A673 (cell line): ENCODE measurements around the gene TSR3. TPM values are rescaled to one million over a fixed set of nuclear protein-coding genes. Genes with fewer than 3 reads are reported as not detected.

ENCODE experiments used
- BruUV-seq: library from RNA; stranded (reverse); fragments of 400-500 nt; replicated peaks from 2 replicates; lab custom pipeline; 2021; lab: Mats Ljungman, UMichigan
- CTCF ChIA-PET: fragments of 300-600 bp; sonication (Branson Sonifier 250); formaldehyde crosslinking; loops from one replicate; lab custom pipeline; 2022; ENCODE audit warnings: antibody characterized with exemption; lab: Charles Lee
- POLR2A ChIA-PET: fragments of 300-600 bp; sonication (Branson Sonifier 250); formaldehyde crosslinking; loops from one replicate; lab custom pipeline; 2022; ENCODE audit warnings: antibody characterized with exemption; ENCODE audit not compliant: low non-redundant PET; lab: Charles Lee
- DNase-seq: peaks from one replicate; pipeline ENCODE4 v3.0.0-alpha.2; 2015; ENCODE audit warnings: low spot score
- H3K27ac ChIP-seq: fragments of 200-600 bp; sonication (generic); 2 replicates; pipeline ENCODE4 v1.5.1; 2016; ENCODE audit warnings: mixed run types, low read depth, mild to moderate bottlenecking, mixed read lengths, antibody characterized with exemption, low read length; ENCODE audit not compliant: poor library complexity, severe bottlenecking
- H3K27me3 ChIP-seq: fragments of 200-600 bp; sonication (generic); replicated peaks from 2 replicates; pipeline ENCODE4 v1.6.1; 2017; ENCODE audit warnings: mixed run types, low read depth, mild to moderate bottlenecking, mixed read lengths, antibody characterized with exemption, low read length; ENCODE audit not compliant: insufficient read depth, poor library complexity
- H3K36me3 ChIP-seq: fragments of 200-600 bp; sonication (generic); 2 replicates; pipeline ENCODE4 v1.6.1; 2016; ENCODE audit warnings: mixed run types, mild to moderate bottlenecking, mixed read lengths, antibody characterized with exemption, low read length; ENCODE audit not compliant: insufficient read depth, poor library complexity, severe bottlenecking
- H3K4me1 ChIP-seq: fragments of 200-600 bp; sonication (generic); 2 replicates; pipeline ENCODE4 v1.6.1; 2017; ENCODE audit warnings: mixed run types, mild to moderate bottlenecking, mixed read lengths, antibody characterized with exemption, low read length; ENCODE audit not compliant: insufficient read depth, poor library complexity, severe bottlenecking
- H3K4me3 ChIP-seq: fragments of 200-600 bp; sonication (generic); 2 replicates; pipeline ENCODE4 v1.5.1; 2016; ENCODE audit warnings: low read depth, mixed run types, mild to moderate bottlenecking, mixed read lengths, low read length; ENCODE audit not compliant: poor library complexity, severe bottlenecking
- H3K9me3 ChIP-seq: fragments of 200-600 bp; sonication (generic); 2 replicates; pipeline ENCODE4 v1.6.1; 2016; ENCODE audit warnings: mixed run types, low read depth, mild to moderate bottlenecking, mixed read lengths, antibody characterized with exemption, low read length; ENCODE audit not compliant: poor library complexity, severe bottlenecking
- CTCF ChIP-seq: fragments of 300-800, 200-600 bp; sonication (generic); conservative IDR thresholded peaks from 2 replicates; pipeline ENCODE4 v1.5.1; 2017; ENCODE audit warnings: low read depth, mild to moderate bottlenecking, antibody characterized with exemption, low read length, moderate library complexity, mixed read lengths
- EZH2 ChIP-seq: fragments of 200-600 bp; sonication (generic); IDR thresholded peaks from 2 replicates; pipeline ENCODE4 v1.6.1; 2017; ENCODE audit warnings: borderline replicate concordance, low read depth, mild to moderate bottlenecking, mixed read lengths, antibody characterized with exemption, low read length; ENCODE audit not compliant: poor library complexity, severe bottlenecking
- intact Hi-C: fragments of 100-400 bp; cut with micrococcal nuclease; formaldehyde crosslinking; loops from one replicate; pipeline ENCODE4 v1.10.0; 2022; ENCODE audit not compliant: unreplicated experiment
- total RNA-seq: library from RNA; stranded (reverse); gene quantifications from 2 replicates; pipeline ENCODE4 v1.2.3, GENCODE V29; 2021

TSR3 gene
- total RNA-seq, 1 experiment from 2014 or later = 57.2 TPM

GRCh38 chr16:1312467-1312816 lies 39.2 kb downstream of the TSR3 start:
- Histone ChIP-seq H3K4me3 (no peak overlapping the region), H3K27ac (peak overlapping the region; percentile 89), H3K4me1 (peaks cover 8% of the 10 kb centered on the region), H3K9me3 (no peaks in the 10 kb centered on the region), H3K27me3 (no peaks in the 10 kb centered on the region), H3K36me3 (peaks cover 56% of the 10 kb centered on the region)
- no TSS peak for BruUV-seq
- intact Hi-C loops = no loop called here
- ChIA-PET CTCF (no interaction called here), POLR2A (no interaction called here)
- no peak for DNase-seq
- TF ChIP-seq CTCF = no peak
- TF ChIP-seq EZH2 = no peak

GRCh38 chr16:1311738-1312466 lies 39.8 kb downstream of the TSR3 start:
- Histone ChIP-seq H3K4me1 (peaks cover 8% of the 10 kb centered on the region), H3K27me3 (no peaks in the 10 kb centered on the region), H3K27ac (peak overlapping the region; percentile 89), H3K4me3 (peak overlapping the region; percentile 95), H3K36me3 (peaks cover 51% of the 10 kb centered on the region), H3K9me3 (no peaks in the 10 kb centered on the region)
- BruUV-seq = no TSS peak
- intact Hi-C loops = no loop called here
- no peak for DNase-seq
- ChIA-PET POLR2A (no interaction called here), CTCF (no interaction called here)
- TF ChIP-seq EZH2 = no peak

GRCh38 chr16:1311212-1311737 lies 40.4 kb downstream of the TSR3 start:
- Histone ChIP-seq H3K36me3 (peaks cover 45% of the 10 kb centered on the region), H3K27ac (peak overlapping the region; percentile 89), H3K4me1 (peaks cover 8% of the 10 kb centered on the region), H3K9me3 (no peaks in the 10 kb centered on the region), H3K4me3 (peak overlapping the region; percentile 95), H3K27me3 (no peaks in the 10 kb centered on the region)
- TF ChIP-seq CTCF = no peak
- TF ChIP-seq EZH2 = no peak
- DNase-seq = no peak
- no TSS peak for BruUV-seq
- intact Hi-C loops = no loop called here
- CTCF ChIA-PET = no interaction called here
- POLR2A ChIA-PET = no interaction called here
